OCI-LY7 (cell line): ENCODE results near the gene APPBP2.

Experiments
- EZH2phosphoT487 ChIP-seq: fragments of 200-600 bp; sonication (generic); IDR thresholded peaks from 2 replicates; pipeline ENCODE4 v1.6.1; 2018; ENCODE audit warnings: low read depth, borderline replicate concordance, mild to moderate bottlenecking, mixed run types, antibody characterized with exemption, low read length, moderate library complexity, mixed read lengths
- TF ChIP-seq, protein P1 (sequence below): fragments of 200-600 bp; sonication (generic); conservative IDR thresholded peaks from 2 replicates; pipeline ENCODE4 v1.5.1; 2014; ENCODE audit warnings: mild to moderate bottlenecking, antibody characterized with exemption, low read length, moderate library complexity, mixed read lengths

DNA sequence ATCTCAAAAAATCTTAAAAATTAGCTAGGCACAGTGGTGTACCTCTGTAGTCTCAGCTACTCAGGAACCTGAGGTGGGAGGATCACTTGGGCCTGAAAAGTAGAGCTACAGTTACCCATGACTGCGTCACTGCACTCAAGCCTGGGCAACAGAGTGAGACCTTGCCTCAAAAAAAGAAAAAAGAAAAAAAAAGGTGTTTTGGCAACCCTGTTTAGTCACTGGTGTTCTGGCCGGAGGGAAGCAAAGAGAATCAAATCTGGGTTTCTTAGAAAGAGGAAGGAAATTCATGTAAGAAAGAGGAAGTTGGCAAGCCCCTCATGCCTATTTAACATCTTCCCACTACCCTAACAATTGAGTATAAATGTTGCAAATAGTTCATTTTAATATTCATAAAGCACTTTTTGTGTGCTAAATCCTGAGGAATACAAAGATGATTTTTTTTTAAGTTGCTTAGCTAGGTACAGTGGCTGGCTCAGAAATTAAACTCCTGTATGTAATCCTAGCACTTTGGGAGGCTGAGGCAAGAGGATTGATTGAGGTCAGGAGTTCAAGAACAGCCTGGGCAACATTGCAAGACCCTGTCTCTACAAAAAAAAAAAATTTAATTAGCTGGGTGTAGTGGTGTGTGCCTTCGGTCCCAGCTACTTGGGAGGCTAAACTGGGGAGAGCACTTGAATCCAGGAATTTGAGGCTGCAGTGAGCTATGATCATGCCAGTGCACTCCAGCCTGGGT lies 127.6 kb downstream of the APPBP2 start:
- no peak for TF ChIP-seq EZH2phosphoT487
- TF ChIP-seq, protein P1, sequence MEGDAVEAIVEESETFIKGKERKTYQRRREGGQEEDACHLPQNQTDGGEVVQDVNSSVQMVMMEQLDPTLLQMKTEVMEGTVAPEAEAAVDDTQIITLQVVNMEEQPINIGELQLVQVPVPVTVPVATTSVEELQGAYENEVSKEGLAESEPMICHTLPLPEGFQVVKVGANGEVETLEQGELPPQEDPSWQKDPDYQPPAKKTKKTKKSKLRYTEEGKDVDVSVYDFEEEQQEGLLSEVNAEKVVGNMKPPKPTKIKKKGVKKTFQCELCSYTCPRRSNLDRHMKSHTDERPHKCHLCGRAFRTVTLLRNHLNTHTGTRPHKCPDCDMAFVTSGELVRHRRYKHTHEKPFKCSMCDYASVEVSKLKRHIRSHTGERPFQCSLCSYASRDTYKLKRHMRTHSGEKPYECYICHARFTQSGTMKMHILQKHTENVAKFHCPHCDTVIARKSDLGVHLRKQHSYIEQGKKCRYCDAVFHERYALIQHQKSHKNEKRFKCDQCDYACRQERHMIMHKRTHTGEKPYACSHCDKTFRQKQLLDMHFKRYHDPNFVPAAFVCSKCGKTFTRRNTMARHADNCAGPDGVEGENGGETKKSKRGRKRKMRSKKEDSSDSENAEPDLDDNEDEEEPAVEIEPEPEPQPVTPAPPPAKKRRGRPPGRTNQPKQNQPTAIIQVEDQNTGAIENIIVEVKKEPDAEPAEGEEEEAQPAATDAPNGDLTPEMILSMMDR = no peak
